ENCODE data around the gene EFCAB6.

EFCAB6 gene

GRCh38 chr22:43845981-43846380, 33.9 kb upstream of the EFCAB6 start:
- Histone ChIP-seq H3K9me3 (ENCODE audit: insufficient read depth, low read depth, low read length) (no peaks in the 10 kb centered on the region), H3K4me1 (ENCODE audit: insufficient read depth, low read length) (peaks cover 5% of the 10 kb centered on the region; the same call in 1 of the 2 replicates), H3K27me3 (ENCODE audit: insufficient read depth, low read length) (no peaks in the 10 kb centered on the region), H3K27ac (ENCODE audit: low read length) (no peak overlapping the region), H3K4me3 (ENCODE audit: low read length) (no peak overlapping the region), H3K9ac (ENCODE audit: low read depth, low read length) (no peak overlapping the region), H3K36me3 (ENCODE audit: insufficient read depth, low read depth, low read length) (no peaks in the 10 kb centered on the region)

GRCh38 chr22:43844560-43845545, 32.7 kb upstream of the EFCAB6 start:
- H3K27ac ChIP-seq (ENCODE audit: low read length): no peak overlapping the region
- no peak overlapping the region for H3K4me3 ChIP-seq (ENCODE audit: low read length)
- H3K4me1 ChIP-seq (ENCODE audit: insufficient read depth, low read length): peaks cover 5% of the 10 kb centered on the region; the same call in 1 of the 2 replicates
- H3K27me3 ChIP-seq (ENCODE audit: insufficient read depth, low read length): no peaks in the 10 kb centered on the region
- no peaks in the 10 kb centered on the region for H3K9me3 ChIP-seq (ENCODE audit: insufficient read depth, low read depth, low read length)
- no peaks in the 10 kb centered on the region for H3K36me3 ChIP-seq (ENCODE audit: insufficient read depth, low read depth, low read length)
- no peak overlapping the region for H3K9ac ChIP-seq (ENCODE audit: low read depth, low read length)

GRCh38 chr22:43843783-43844530, 31.9 kb upstream of the EFCAB6 start:
- peaks cover 5% of the 10 kb centered on the region; the same call in 1 of the 2 replicates for H3K4me1 ChIP-seq (ENCODE audit: insufficient read depth, low read length)
- H3K9me3 ChIP-seq (ENCODE audit: insufficient read depth, low read depth, low read length): no peaks in the 10 kb centered on the region
- no peak overlapping the region for H3K4me3 ChIP-seq (ENCODE audit: low read length)
- peaks cover 7% of the 10 kb centered on the region for H3K36me3 ChIP-seq (ENCODE audit: insufficient read depth, low read depth, low read length)
- no peak overlapping the region for H3K27ac ChIP-seq (ENCODE audit: low read length)
- H3K27me3 ChIP-seq (ENCODE audit: insufficient read depth, low read length): no peaks in the 10 kb centered on the region
- no peak overlapping the region for H3K9ac ChIP-seq (ENCODE audit: low read depth, low read length)

- peaks cover 5% of the 10 kb centered on the region; the same call in 1 of the 2 replicates for H3K4me1 ChIP-seq (ENCODE audit: insufficient read depth, low read length)
- no peaks in the 10 kb centered on the region for H3K27me3 ChIP-seq (ENCODE audit: insufficient read depth, low read length)
- H3K27ac ChIP-seq (ENCODE audit: low read length): no peak overlapping the region
Measured at GRCh38 chr22:43841742-43842141, 29.6 kb upstream of the EFCAB6 start.

GRCh38 chr22:43840851-43841250, 28.7 kb upstream of the EFCAB6 start:
- Histone ChIP-seq H3K9ac (ENCODE audit: low read depth, low read length) (no peak overlapping the region), H3K4me1 (ENCODE audit: insufficient read depth, low read length) (no peaks in the 10 kb centered on the region), H3K4me3 (ENCODE audit: low read length) (no peak overlapping the region), H3K36me3 (ENCODE audit: insufficient read depth, low read depth, low read length) (peaks cover 30% of the 10 kb centered on the region), H3K27me3 (ENCODE audit: insufficient read depth, low read length) (no peaks in the 10 kb centered on the region), H3K27ac (ENCODE audit: low read length) (no peak overlapping the region), H3K9me3 (ENCODE audit: insufficient read depth, low read depth, low read length) (no peaks in the 10 kb centered on the region)

More at GRCh38 chr22:43841742-43842141, 29.6 kb upstream of the EFCAB6 start:
- H3K9ac ChIP-seq (ENCODE audit: low read depth, low read length): no peak overlapping the region
- no peaks in the 10 kb centered on the region for H3K9me3 ChIP-seq (ENCODE audit: insufficient read depth, low read depth, low read length)
- no peak overlapping the region for H3K4me3 ChIP-seq (ENCODE audit: low read length)
- peaks cover 28% of the 10 kb centered on the region for H3K36me3 ChIP-seq (ENCODE audit: insufficient read depth, low read depth, low read length)

- Histone ChIP-seq H3K4me1 (ENCODE audit: insufficient read depth, low read length) (no peaks in the 10 kb centered on the region), H3K9ac (ENCODE audit: low read depth, low read length) (no peak overlapping the region), H3K9me3 (ENCODE audit: insufficient read depth, low read depth, low read length) (no peaks in the 10 kb centered on the region), H3K36me3 (ENCODE audit: insufficient read depth, low read depth, low read length) (peaks cover 34% of the 10 kb centered on the region), H3K27me3 (ENCODE audit: insufficient read depth, low read length) (no peaks in the 10 kb centered on the region), H3K4me3 (ENCODE audit: low read length) (no peak overlapping the region), H3K27ac (ENCODE audit: low read length) (no peak overlapping the region)
Measured at GRCh38 chr22:43840431-43840830, 28.3 kb upstream of the EFCAB6 start.

- H3K9me3 ChIP-seq (ENCODE audit: insufficient read depth, low read depth, low read length): no peaks in the 10 kb centered on the region
- H3K9ac ChIP-seq (ENCODE audit: low read depth, low read length): no peak overlapping the region
- H3K4me1 ChIP-seq (ENCODE audit: insufficient read depth, low read length): no peaks in the 10 kb centered on the region
- H3K27ac ChIP-seq (ENCODE audit: low read length): no peak overlapping the region
- H3K4me3 ChIP-seq (ENCODE audit: low read length): no peak overlapping the region
- H3K27me3 ChIP-seq (ENCODE audit: insufficient read depth, low read length): no peaks in the 10 kb centered on the region
- H3K36me3 ChIP-seq (ENCODE audit: insufficient read depth, low read depth, low read length): peaks cover 34% of the 10 kb centered on the region
Measured at GRCh38 chr22:43839781-43840180, 27.7 kb upstream of the EFCAB6 start.

- Histone ChIP-seq H3K27me3 (ENCODE audit: insufficient read depth, low read length) (no peaks in the 10 kb centered on the region), H3K9ac (ENCODE audit: low read depth, low read length) (no peak overlapping the region), H3K36me3 (ENCODE audit: insufficient read depth, low read depth, low read length) (peaks cover 34% of the 10 kb centered on the region), H3K27ac (ENCODE audit: low read length) (no peak overlapping the region), H3K4me1 (ENCODE audit: insufficient read depth, low read length) (no peaks in the 10 kb centered on the region), H3K4me3 (ENCODE audit: low read length) (no peak overlapping the region), H3K9me3 (ENCODE audit: insufficient read depth, low read depth, low read length) (no peaks in the 10 kb centered on the region)
Measured at GRCh38 chr22:43838571-43839307, 26.6 kb upstream of the EFCAB6 start.

- Histone ChIP-seq H3K27me3 (ENCODE audit: insufficient read depth, low read length) (no peaks in the 10 kb centered on the region), H3K9me3 (ENCODE audit: insufficient read depth, low read depth, low read length) (no peaks in the 10 kb centered on the region), H3K4me3 (ENCODE audit: low read length) (no peak overlapping the region), H3K27ac (ENCODE audit: low read length) (no peak overlapping the region), H3K4me1 (ENCODE audit: insufficient read depth, low read length) (no peaks in the 10 kb centered on the region), H3K36me3 (ENCODE audit: insufficient read depth, low read depth, low read length) (peaks cover 34% of the 10 kb centered on the region), H3K9ac (ENCODE audit: low read depth, low read length) (no peak overlapping the region)
Measured at GRCh38 chr22:43838161-43838560, 26.1 kb upstream of the EFCAB6 start.

GRCh38 chr22:43837666-43838065, 25.6 kb upstream of the EFCAB6 start:
- H3K27me3 ChIP-seq (ENCODE audit: insufficient read depth, low read length): no peaks in the 10 kb centered on the region
- H3K9me3 ChIP-seq (ENCODE audit: insufficient read depth, low read depth, low read length): no peaks in the 10 kb centered on the region
- H3K4me1 ChIP-seq (ENCODE audit: insufficient read depth, low read length): no peaks in the 10 kb centered on the region
- no peak overlapping the region for H3K27ac ChIP-seq (ENCODE audit: low read length)
- H3K9ac ChIP-seq (ENCODE audit: low read depth, low read length): no peak overlapping the region
- H3K4me3 ChIP-seq (ENCODE audit: low read length): no peak overlapping the region
- H3K36me3 ChIP-seq (ENCODE audit: insufficient read depth, low read depth, low read length): peaks cover 34% of the 10 kb centered on the region

- Histone ChIP-seq H3K4me3 (ENCODE audit: low read length) (no peak overlapping the region), H3K9me3 (ENCODE audit: insufficient read depth, low read depth, low read length) (no peaks in the 10 kb centered on the region), H3K27me3 (ENCODE audit: insufficient read depth, low read length) (no peaks in the 10 kb centered on the region), H3K9ac (ENCODE audit: low read depth, low read length) (no peak overlapping the region), H3K36me3 (ENCODE audit: insufficient read depth, low read depth, low read length) (peaks cover 48% of the 10 kb centered on the region), H3K27ac (ENCODE audit: low read length) (no peak overlapping the region), H3K4me1 (ENCODE audit: insufficient read depth, low read length) (no peaks in the 10 kb centered on the region)
Measured at GRCh38 chr22:43835736-43836135, 23.6 kb upstream of the EFCAB6 start.

All from iPS-20b (cell line).